ENCODE data around the gene THRAP3. TPM values are rescaled to one million over a fixed set of nuclear protein-coding genes. Genes with fewer than 3 reads are reported as not detected.
A peak's percentile ranks its signal among the peaks of the same experiment; 100 is the strongest.

Gene THRAP3
- total RNA-seq, 1 donor, result 127 TPM

DNA sequence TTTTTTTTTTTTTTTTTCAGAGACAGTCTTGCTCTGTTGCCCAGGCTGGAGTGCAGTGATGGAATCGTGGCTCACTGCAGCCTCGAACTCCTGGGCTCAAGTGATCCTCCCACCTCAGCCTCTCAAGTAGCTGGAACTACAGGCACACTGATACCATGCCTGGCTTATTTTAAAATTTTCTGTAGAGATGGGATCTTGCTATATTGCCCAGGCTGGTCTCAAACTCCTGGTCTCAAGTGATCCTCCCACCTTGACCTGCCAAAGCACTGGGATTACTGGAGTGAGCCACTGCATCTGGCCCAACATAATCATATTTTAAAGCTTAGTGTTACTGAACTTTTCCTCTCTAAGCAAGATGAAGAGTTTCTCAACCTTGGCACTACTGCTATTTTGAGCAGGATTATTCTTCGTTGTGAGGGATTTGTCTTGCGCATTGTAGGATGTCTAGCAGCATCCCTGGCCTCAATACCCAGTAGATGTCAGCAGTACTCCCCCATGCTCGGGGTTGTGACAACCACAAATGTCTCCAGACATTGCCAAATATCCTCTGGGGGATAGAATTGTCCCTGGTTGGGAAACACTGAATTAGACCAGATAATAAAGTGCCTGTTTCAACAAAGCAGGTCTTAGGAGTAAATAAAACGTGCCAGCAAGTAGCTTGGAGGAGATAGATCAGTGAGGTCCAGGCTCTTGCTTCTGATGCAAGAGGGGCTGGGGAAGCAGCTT lies 15.1 kb upstream of the THRAP3 start:
- Histone ChIP-seq H3K4me2 (ENCODE audit: insufficient read depth, low read length) (no peak overlapping the region), H3K4me1 (ENCODE audit: insufficient read depth, low read length) (peaks cover 15% of the 10 kb centered on the region), H3K27ac (ENCODE audit: low read depth, low read length) (no peak overlapping the region), H2AFZ (ENCODE audit: low read length) (no peak overlapping the region), H3K36me3 (ENCODE audit: insufficient read depth, low read length) (no peaks in the 10 kb centered on the region), H4K20me1 (ENCODE audit: insufficient read depth, low read length) (no peaks in the 10 kb centered on the region), H3K9me3 (ENCODE audit: low read depth, low read length) (no peaks in the 10 kb centered on the region), H3K4me3 (ENCODE audit: insufficient read depth, low read length) (no peak overlapping the region), H3K27me3 (ENCODE audit: insufficient read depth, low read length) (no peaks in the 10 kb centered on the region), H3K79me2 (ENCODE audit: insufficient read depth, low read length) (no peaks in the 10 kb centered on the region)
- peak; percentile 17 for DNase-seq (ENCODE audit: insufficient read length, low spot score, missing footprints)
- TF ChIP-seq, protein P1, sequence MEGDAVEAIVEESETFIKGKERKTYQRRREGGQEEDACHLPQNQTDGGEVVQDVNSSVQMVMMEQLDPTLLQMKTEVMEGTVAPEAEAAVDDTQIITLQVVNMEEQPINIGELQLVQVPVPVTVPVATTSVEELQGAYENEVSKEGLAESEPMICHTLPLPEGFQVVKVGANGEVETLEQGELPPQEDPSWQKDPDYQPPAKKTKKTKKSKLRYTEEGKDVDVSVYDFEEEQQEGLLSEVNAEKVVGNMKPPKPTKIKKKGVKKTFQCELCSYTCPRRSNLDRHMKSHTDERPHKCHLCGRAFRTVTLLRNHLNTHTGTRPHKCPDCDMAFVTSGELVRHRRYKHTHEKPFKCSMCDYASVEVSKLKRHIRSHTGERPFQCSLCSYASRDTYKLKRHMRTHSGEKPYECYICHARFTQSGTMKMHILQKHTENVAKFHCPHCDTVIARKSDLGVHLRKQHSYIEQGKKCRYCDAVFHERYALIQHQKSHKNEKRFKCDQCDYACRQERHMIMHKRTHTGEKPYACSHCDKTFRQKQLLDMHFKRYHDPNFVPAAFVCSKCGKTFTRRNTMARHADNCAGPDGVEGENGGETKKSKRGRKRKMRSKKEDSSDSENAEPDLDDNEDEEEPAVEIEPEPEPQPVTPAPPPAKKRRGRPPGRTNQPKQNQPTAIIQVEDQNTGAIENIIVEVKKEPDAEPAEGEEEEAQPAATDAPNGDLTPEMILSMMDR (IDR thresholded peaks at IDR 0.05; ENCODE audit: extremely low read depth, low read depth, low read length), result no peak

DNA sequence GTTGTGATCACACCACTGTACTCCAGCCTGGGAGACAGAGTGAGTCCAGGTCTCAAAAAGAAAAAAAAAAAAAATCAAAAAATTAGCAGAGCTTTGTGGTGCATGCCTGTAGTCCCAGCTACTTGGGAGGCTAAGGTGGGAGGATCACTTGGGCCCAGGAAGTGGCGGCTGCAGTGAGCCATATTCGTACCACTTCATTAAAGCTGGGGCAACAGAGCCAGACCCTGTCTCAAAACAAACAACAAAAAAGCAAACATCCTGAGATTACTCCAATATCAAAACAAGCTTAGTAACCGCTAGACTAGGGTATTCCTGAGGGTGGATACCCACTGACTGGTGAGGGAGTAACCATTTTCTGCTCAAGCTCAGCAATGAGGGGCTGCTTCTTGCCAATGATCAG lies 12.9 kb upstream of the THRAP3 start:
- H3K4me2 ChIP-seq (ENCODE audit: insufficient read depth, low read length), result no peak overlapping the region
- no peak overlapping the region for H3K4me3 ChIP-seq (ENCODE audit: insufficient read depth, low read length)
- TF ChIP-seq, protein P1 (IDR thresholded peaks at IDR 0.05; ENCODE audit: extremely low read depth, low read depth, low read length), result no peak
- H4K20me1 ChIP-seq (ENCODE audit: insufficient read depth, low read length), result no peaks in the 10 kb centered on the region
- no peaks in the 10 kb centered on the region for H3K9me3 ChIP-seq (ENCODE audit: low read depth, low read length)
- H2AFZ ChIP-seq (ENCODE audit: low read length), result no peak overlapping the region
- no peak overlapping the region for H3K27ac ChIP-seq (ENCODE audit: low read depth, low read length)
- DNase-seq (ENCODE audit: insufficient read length, low spot score, missing footprints), result no peak
- no peaks in the 10 kb centered on the region for H3K79me2 ChIP-seq (ENCODE audit: insufficient read depth, low read length)
- H3K36me3 ChIP-seq (ENCODE audit: insufficient read depth, low read length), result no peaks in the 10 kb centered on the region
- H3K27me3 ChIP-seq (ENCODE audit: insufficient read depth, low read length), result no peaks in the 10 kb centered on the region
- peaks cover 11% of the 10 kb centered on the region for H3K4me1 ChIP-seq (ENCODE audit: insufficient read depth, low read length)

DNA sequence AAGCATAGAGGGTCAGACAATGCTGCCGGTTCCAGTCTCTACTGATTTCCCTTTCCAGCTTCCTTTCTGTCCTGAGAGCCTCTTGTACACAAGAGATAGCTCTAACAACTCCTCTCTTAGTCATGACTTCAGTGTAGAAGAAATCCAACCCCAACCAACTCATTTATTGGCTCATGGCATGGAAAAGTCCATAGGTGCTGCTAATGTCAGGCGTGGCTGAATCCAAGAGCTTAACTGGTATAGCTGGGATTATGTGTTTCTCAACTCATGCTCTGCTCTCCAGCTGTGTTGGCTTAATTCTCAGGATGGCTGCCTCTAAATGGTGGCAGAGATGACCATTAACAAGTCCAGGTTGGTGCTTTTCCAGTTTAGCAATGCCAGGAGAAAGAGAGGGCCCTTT lies 12.4 kb upstream of the THRAP3 start:
- Histone ChIP-seq H3K36me3 (ENCODE audit: insufficient read depth, low read length) (no peaks in the 10 kb centered on the region), H3K27me3 (ENCODE audit: insufficient read depth, low read length) (no peaks in the 10 kb centered on the region), H3K4me3 (ENCODE audit: insufficient read depth, low read length) (no peak overlapping the region), H2AFZ (ENCODE audit: low read length) (no peak overlapping the region), H3K27ac (ENCODE audit: low read depth, low read length) (no peak overlapping the region), H3K4me1 (ENCODE audit: insufficient read depth, low read length) (peaks cover 11% of the 10 kb centered on the region), H3K4me2 (ENCODE audit: insufficient read depth, low read length) (no peak overlapping the region), H4K20me1 (ENCODE audit: insufficient read depth, low read length) (no peaks in the 10 kb centered on the region), H3K9me3 (ENCODE audit: low read depth, low read length) (no peaks in the 10 kb centered on the region), H3K79me2 (ENCODE audit: insufficient read depth, low read length) (no peaks in the 10 kb centered on the region)
- no peak for DNase-seq (ENCODE audit: insufficient read length, low spot score, missing footprints)
- TF ChIP-seq, protein P1 (IDR thresholded peaks at IDR 0.05; ENCODE audit: extremely low read depth, low read depth, low read length), result no peak

DNA sequence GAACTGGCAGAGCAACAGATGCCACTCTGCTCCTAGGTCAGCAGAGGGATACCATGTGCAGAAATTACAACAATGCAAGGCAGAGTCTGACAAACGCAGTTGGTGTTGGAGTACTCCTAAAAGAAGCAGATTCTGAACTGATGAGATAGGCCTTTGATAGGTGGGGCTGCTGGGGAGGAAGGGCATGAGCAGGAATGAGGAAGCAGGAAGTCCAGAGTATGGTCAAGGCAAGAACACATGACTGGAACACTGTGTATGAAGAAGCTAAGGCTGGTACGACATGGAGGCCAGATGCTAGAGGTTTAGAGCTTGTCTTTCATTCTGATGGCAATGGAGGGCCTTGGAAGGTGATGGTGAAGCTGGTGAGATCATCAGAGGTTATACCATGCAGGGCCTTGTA lies 11.5 kb upstream of the THRAP3 start:
- Histone ChIP-seq H3K79me2 (ENCODE audit: insufficient read depth, low read length) (no peaks in the 10 kb centered on the region), H2AFZ (ENCODE audit: low read length) (no peak overlapping the region), H3K27me3 (ENCODE audit: insufficient read depth, low read length) (no peaks in the 10 kb centered on the region), H3K36me3 (ENCODE audit: insufficient read depth, low read length) (no peaks in the 10 kb centered on the region), H3K4me3 (ENCODE audit: insufficient read depth, low read length) (no peak overlapping the region), H3K4me2 (ENCODE audit: insufficient read depth, low read length) (no peak overlapping the region), H3K4me1 (ENCODE audit: insufficient read depth, low read length) (peaks cover 3% of the 10 kb centered on the region), H3K9me3 (ENCODE audit: low read depth, low read length) (no peaks in the 10 kb centered on the region), H3K27ac (ENCODE audit: low read depth, low read length) (no peak overlapping the region), H4K20me1 (ENCODE audit: insufficient read depth, low read length) (no peaks in the 10 kb centered on the region)
- TF ChIP-seq, protein P1 (IDR thresholded peaks at IDR 0.05; ENCODE audit: extremely low read depth, low read depth, low read length), result no peak
- DNase-seq (ENCODE audit: insufficient read length, low spot score, missing footprints), result peak; percentile 5
